ENCODE data around the gene AIMP2. TPM values are rescaled to one million over a fixed set of nuclear protein-coding genes. Genes with fewer than 3 reads are reported as not detected.

Gene AIMP2
- total and polyA plus RNA-seq, 2 donors (not counting 3 experiments of a cell fraction or from before 2014, with no cell fraction given) = 45.6 to 67.7 TPM

- dilution Hi-C loops (cut with MboI; ENCODE audit: extremely low pct_ligation_motif_present, low sequenced_read_pairs) = no loop called here
Observed at GRCh38 chr7:6022707-6023106, 13.6 kb downstream of the AIMP2 start.

More at GRCh38 chr7:6022707-6023106, 13.6 kb downstream of the AIMP2 start:
- Histone ChIP-seq H3K9me1 (replicated peaks; ENCODE audit: control insufficient read depth, extremely low read depth, insufficient read depth, low read length) (no peaks in the 10 kb centered on the region), H4K20me1 (replicated peaks; ENCODE audit: control insufficient read depth, extremely low read depth, insufficient read depth, low read length) (no peaks in the 10 kb centered on the region), H3K27ac (ENCODE audit: insufficient read depth, low read depth, low read length) (no peak overlapping the region), H3K27me3 (ENCODE audit: control insufficient read depth in 2 of 2, insufficient read depth in 2 of 2, low read length in 2 of 2) (no peaks in the 10 kb centered on the region), H3K4me1 (ENCODE audit: control insufficient read depth, extremely low read depth, insufficient read depth, low read length) (peaks cover 3% of the 10 kb centered on the region), H3K9me3 (replicated peaks; ENCODE audit: control insufficient read depth, insufficient read depth, low read length) (no peaks in the 10 kb centered on the region), H3K36me3 (ENCODE audit: control insufficient read depth in 2 of 2, extremely low read depth in 1 of 2, insufficient read depth in 2 of 2, low read length in 2 of 2) (peaks cover 28 to 29% of the 10 kb centered on the region in 2 experiments), H3K79me2 (ENCODE audit: control insufficient read depth, insufficient read depth, low read length) (no peaks in the 10 kb centered on the region), H3K4me2 (ENCODE audit: insufficient read depth, low read length) (no peak overlapping the region), H2AFZ (ENCODE audit: low read depth, low read length) (no peak overlapping the region), H3K4me3 (replicated peaks in 1 of 3; ENCODE audit: insufficient read depth in 1 of 3, low read depth in 1 of 3, low read length in 3 of 3) (no peak overlapping the region), H3K9ac (replicated peaks; ENCODE audit: extremely low read depth, insufficient read depth, low read length) (no peak overlapping the region)
- TF ChIP-seq FOS (IDR thresholded peaks at IDR 0.05; ENCODE audit: borderline replicate concordance, insufficient read depth, low read length) (no peak), POLR2A (IDR thresholded peaks at IDR 0.05; ENCODE audit: low read depth, low read length) (no peak), CTCF (IDR thresholded peaks at IDR 0.05; ENCODE audit: extremely low read depth in 1 of 2, insufficient read depth in 1 of 2, low read depth in 1 of 2, low read length in 2 of 2) (no peak), MAX (IDR thresholded peaks at IDR 0.05; ENCODE audit: insufficient read depth, insufficient read length) (no peak), GATA2 (IDR thresholded peaks at IDR 0.05; ENCODE audit: insufficient read depth, insufficient read length, low read depth, low read length) (no peak), POLR2AphosphoS5 (IDR thresholded peaks at IDR 0.05; ENCODE audit: insufficient read depth, low read depth, low read length) (no peak)
- BruUV-seq (replicated peaks) = no TSS peak
- no peak for DNase-seq (ENCODE audit: low read depth, low spot score)
- FAIRE-seq = no peak
- intact Hi-C loops (cut with micrococcal nuclease) = loop anchor here (10.0 kb wide), 1 partner anchor 168 kb away; no protein-coding TSS in a partner anchor
- CTCF ChIA-PET = no interaction called here
- POLR2A ChIA-PET = no interaction called here

All from endothelial cell of umbilical vein (primary cell).